NT2/D1 (cell line): ENCODE data around the gene PSMC4.

Source experiments
- YY1 ChIP-seq: IDR thresholded peaks from 2 replicates; pipeline ENCODE4 v1.6.1; 2011; ENCODE audit not compliant: insufficient read length, insufficient read depth
- ZNF274 ChIP-seq: IDR thresholded peaks from 2 replicates; pipeline ENCODE4 v1.6.1; 2011; ENCODE audit warnings: mild to moderate bottlenecking, low read depth, low read length

DNA sequence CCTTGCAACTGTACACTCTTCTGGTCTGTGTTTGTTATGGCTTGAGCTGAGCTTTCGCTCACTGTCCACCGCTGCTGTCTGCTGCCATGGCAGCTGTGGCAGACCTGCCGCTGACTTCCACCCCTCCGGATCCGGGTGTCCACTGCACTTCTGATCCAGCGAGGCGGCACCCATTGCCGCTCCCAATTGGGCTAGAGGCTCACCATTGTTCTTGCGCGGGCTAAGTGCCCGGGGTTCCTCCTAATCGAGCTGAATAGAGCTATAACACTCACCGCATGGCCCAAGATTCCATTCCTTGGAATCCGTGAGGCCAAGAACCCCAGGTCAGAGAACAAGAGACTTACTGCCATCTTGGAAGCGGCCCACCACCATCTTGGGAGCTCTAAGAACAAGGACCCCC is 2.2 kb upstream of the PSMC4 start:
- TF ChIP-seq YY1: no peak
- no peak for TF ChIP-seq ZNF274
